ENCODE results near the gene ICAM1. TPM values are rescaled to one million over a fixed set of nuclear protein-coding genes. Genes with fewer than 3 reads are reported as not detected.

ICAM1 gene
- total RNA-seq, 1 donor from 2014 or later, result 37.4 TPM

- ChIA-PET POLR2A (interaction anchor here (0.5 to 6.5 kb wide), 17 partner anchors 10 to 412 kb away, joined by 3 to 128 read pairs (median 3); partner anchors contain the start of genes CDC37, ICAM1, QTRT1 and RAVER1), CTCF (interaction anchor here (0.9 to 1.8 kb wide), 6 partner anchors 10 to 101 kb away, joined by 3 to 10 read pairs (median 3); partner anchors contain the start of gene ICAM1)
- Mint-ChIP-seq H3K4me3 (peak within 1 kb of the TSS; percentile 79), H3K4me1 (peaks cover 82% of the 10 kb centered on the region), H3K27ac (peak within 1 kb of the TSS; percentile 46), H3K27me3 (peaks cover 39% of the 10 kb centered on the region), H3K9me3 (no peaks in the 10 kb centered on the region), H3K36me3 (ENCODE audit: low read depth) (peaks cover 16% of the 10 kb centered on the region)
- intact Hi-C loops (cut with micrococcal nuclease), result loop anchor here (1.0 kb wide), 1 partner anchor 20 kb away; no protein-coding TSS in a partner anchor
- DNase-seq, result no peak
- no peak for TF ChIP-seq CTCF (IDR thresholded peaks at IDR 0.05)
- peak; percentile 5 for ATAC-seq (ENCODE audit: low read depth)
These were observed 19.0 kb downstream of the ICAM1 start, which contains the start of gene ICAM5 for GRCh38 chr19:10289836-10290356. ICAM5 (plus strand) TSS chr19:10289952; CDS start chr19:10290044, 92 bp downstream.

- Mint-ChIP-seq H3K27ac (no peak overlapping the region), H3K27me3 (peaks cover 39% of the 10 kb centered on the region), H3K4me3 (peak overlapping the region; percentile 73), H3K36me3 (ENCODE audit: low read depth) (peaks cover 11% of the 10 kb centered on the region), H3K4me1 (peaks cover 81% of the 10 kb centered on the region), H3K9me3 (no peaks in the 10 kb centered on the region)
- DNase-seq (no peak), ATAC-seq (ENCODE audit: low read depth) (no peak)
- TF ChIP-seq CTCF (IDR thresholded peaks at IDR 0.05), result no peak
- CTCF ChIA-PET, result interaction anchor here (0.9 to 1.8 kb wide), 3 partner anchors 10 to 98 kb away, joined by 3 to 10 read pairs (median 3); partner anchors contain the start of gene ICAM1
- intact Hi-C loops (cut with micrococcal nuclease), result no loop called here
- POLR2A ChIA-PET, result interaction anchor here (0.6 to 6.5 kb wide), 6 partner anchors 19 to 227 kb away, joined by 3 to 128 read pairs (median 3); partner anchors contain the start of genes ICAM1 and S1PR5
These were observed 19.5 kb downstream of the ICAM1 start for GRCh38 chr19:10290357-10290875.

- DNase-seq (peak; percentile 50), ATAC-seq (ENCODE audit: low read depth) (peak; percentile 7)
- H3K9me3 Mint-ChIP-seq, result no peaks in the 10 kb centered on the region
- intact Hi-C loops (cut with micrococcal nuclease), result no loop called here
- H3K27ac Mint-ChIP-seq, result peak overlapping the region; percentile 41
- peak overlapping the region; percentile 73 for H3K4me3 Mint-ChIP-seq
- ChIA-PET CTCF (interaction anchor here (1.2 to 1.9 kb wide), 2 partner anchors 21 to 98 kb away, joined by 6 to 12 read pairs; no protein-coding TSS in a partner anchor), POLR2A (interaction anchor here (0.8 to 6.5 kb wide), 7 partner anchors 12 to 178 kb away, joined by 3 to 128 read pairs (median 4); partner anchors contain the start of genes ICAM1 and TYK2)
- peaks cover 5% of the 10 kb centered on the region for H3K36me3 Mint-ChIP-seq (ENCODE audit: low read depth)
- H3K27me3 Mint-ChIP-seq, result peaks cover 43% of the 10 kb centered on the region
- H3K4me1 Mint-ChIP-seq, result peaks cover 81% of the 10 kb centered on the region
- TF ChIP-seq CTCF (IDR thresholded peaks at IDR 0.05), result no peak
These were observed 20.1 kb downstream of the ICAM1 start for GRCh38 chr19:10290876-10291553.

- no peak for TF ChIP-seq CTCF (IDR thresholded peaks at IDR 0.05)
- H3K27ac Mint-ChIP-seq, result peak overlapping the region; percentile 41
- H3K9me3 Mint-ChIP-seq, result no peaks in the 10 kb centered on the region
- ChIA-PET POLR2A (interaction anchor here (0.8 to 3.7 kb wide), 6 partner anchors 12 to 178 kb away, joined by 3 to 44 read pairs (median 4); partner anchors contain the start of genes ICAM1 and TYK2), CTCF (interaction anchor here (1.2 to 1.9 kb wide), 3 partner anchors 21 to 97 kb away, joined by 4 to 12 read pairs (median 6); partner anchors contain the start of gene ICAM1)
- peaks cover 76% of the 10 kb centered on the region for H3K4me1 Mint-ChIP-seq
- H3K27me3 Mint-ChIP-seq, result peaks cover 43% of the 10 kb centered on the region
- DNase-seq (no peak), ATAC-seq (ENCODE audit: low read depth) (no peak)
- intact Hi-C loops (cut with micrococcal nuclease), result no loop called here
- peak overlapping the region; percentile 73 for H3K4me3 Mint-ChIP-seq
- no peaks in the 10 kb centered on the region for H3K36me3 Mint-ChIP-seq (ENCODE audit: low read depth)
These were observed 20.8 kb downstream of the ICAM1 start for GRCh38 chr19:10291554-10292205.

Data from activated B cell treated with CpG ODN at 0.5 μM for 24 hours (primary cell).